ENCODE measurements around the gene PTTG2. TPM values are rescaled to one million over a fixed set of nuclear protein-coding genes. Genes with fewer than 3 reads are reported as not detected.
"Not testable (repeated sequence)": the region's sequence is repeated elsewhere in the genome, so short reads cannot be mapped to it uniquely, and the experiment has no call there.

Gene PTTG2
- total RNA-seq, 1 donor from 2014 or later: not detected

GRCh38 chr4:37958932-37959331 is 1.3 kb upstream of the PTTG2 start:
- no peak for DNase-seq

DNA sequence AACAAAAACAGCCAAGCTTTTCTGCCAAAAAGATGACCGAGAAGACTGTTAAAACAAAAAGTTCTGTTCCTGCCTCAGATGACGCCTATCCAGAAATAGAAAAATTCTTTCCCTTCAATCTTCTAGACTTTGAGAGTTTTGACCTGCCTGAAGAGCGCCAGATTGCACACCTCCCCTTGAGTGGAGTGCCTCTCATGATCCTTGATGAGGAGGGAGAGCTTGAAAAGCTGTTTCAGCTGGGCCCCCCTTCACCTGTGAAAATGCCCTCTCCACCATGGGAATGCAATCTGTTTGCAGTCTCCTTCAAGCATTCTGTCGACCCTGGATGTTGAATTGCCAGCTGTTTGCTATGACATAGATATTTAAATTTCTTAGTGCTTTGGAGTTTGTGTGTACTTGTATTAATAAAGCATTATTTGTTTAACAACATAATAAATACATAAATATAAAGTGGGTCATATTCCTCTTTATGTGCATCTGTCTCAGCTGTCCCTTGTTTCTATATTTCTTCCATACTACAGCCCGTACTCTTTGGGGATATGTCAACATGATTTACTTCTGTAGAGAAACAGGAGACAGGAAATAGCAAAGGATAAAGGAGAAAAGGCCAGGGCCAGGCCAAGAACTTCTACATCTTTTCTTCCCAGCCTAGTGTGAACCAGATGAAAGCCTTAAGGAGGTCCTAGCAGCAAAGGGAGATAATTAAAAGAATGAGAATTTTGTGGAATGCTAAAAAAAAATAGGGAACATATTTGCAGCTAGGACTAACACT is 667 bp downstream of the PTTG2 start:
- no peak for DNase-seq

DNA sequence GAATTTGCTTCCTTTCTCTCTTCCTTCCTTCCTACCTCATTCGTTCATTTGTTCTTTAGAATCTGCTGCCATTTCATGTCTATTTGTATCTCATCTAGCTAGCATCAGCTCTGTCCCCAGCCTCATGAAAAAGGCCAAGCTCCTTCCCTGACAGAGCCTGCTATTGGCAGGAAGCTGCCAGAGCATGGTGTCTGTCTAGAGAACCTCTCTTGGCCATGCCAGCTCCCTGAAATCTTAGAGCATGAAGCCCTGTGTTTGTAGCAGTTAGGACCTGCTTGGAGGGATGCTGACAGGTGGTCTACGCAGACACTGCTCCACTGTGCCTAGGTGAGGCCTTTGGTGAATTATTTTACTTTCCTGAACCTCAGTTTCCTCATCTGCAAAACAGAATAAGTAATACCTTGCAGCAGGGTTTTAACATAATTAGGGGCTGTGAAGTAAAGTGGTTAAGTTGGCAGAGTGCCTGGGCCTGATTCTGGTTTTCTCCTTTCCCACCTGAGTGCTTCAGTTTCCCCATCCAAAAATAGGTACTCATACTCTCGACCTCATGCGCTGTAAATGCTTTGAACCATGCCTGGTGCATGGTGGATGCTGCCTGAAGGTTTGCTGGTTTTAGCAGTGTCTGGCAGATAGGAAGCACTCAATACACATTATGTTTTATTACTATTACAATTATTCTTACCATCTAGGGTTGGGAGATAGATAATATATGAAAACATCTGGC is 4.7 kb downstream of the PTTG2 start:
- no peak for DNase-seq

DNA sequence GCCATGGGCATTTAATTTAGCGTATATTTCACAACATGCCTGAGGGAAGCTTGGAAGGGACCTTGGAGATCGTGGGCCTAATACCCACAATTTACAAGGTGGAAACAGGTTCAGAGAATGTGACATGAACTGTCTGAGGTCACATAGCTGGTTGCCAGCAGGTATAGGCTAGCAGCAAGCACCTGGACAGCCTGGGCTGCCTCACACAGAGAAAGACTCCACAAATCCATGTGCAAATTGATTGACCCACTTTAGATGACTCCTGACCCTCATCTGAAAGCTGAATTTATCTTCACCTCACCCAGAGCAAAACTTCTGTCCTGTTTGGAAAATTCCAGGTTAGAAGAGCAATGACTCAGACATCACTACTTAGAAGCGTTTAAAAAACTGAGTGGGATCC is 5.8 kb downstream of the PTTG2 start:
- no peak for DNase-seq

DNA sequence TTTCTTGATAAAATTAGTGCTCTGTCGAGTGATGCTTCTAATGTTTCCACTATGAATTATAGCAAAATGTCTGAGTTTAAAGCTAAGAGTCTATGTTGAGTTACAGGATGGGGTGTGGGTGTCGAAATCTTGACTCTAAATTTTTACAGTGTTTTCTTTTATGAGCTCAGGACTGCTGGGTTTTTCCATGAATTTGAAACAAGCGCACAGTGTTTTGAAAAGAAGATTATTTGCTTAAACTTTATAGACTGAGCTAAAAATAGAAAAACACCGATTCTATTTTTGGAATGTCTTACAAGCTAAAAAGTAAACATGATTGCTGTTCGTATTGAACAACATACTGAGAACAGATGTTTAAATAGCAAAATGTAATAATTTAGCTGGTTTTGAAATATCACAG is 7.5 kb downstream of the PTTG2 start:
- DNase-seq: no peak

DNA sequence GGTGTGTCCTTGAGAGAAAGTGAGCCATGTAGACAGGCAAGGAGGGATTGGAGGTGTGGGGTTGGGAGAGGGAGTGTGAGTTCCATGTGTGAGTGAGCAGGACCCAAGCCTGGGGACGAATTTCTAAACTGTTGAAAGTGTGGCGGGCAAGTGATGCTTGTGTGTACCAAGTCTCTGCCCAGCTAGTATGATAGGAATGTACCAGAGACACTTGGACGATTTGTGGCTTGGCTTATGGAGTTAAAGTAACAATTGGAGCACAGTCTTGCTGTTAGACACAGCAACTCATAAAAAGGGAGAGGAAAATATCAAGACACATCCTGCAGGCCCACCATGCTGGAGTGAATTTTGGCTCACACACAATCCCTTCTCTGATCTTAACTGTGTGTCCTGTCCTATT is 8.5 kb downstream of the PTTG2 start:
- no peak for DNase-seq

DNA sequence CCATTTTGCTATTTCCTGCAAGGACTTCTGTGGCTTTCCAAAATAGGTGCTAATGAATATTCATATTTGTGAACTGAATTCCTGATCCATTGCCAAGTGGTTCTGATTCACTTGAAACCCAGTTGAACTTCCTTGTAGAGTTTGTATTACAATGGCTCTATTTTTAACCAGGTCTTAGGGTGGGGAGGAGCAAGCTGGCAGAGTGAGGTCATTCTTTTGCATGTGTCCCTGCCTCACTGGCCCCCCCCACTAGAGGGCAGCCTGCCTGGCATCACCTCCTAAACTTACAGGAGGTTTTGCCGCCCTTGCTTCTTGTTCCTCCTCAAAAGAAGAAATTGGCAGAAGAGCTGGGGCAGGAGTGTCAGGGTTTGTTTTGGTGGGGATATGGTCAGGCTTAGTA is 10.5 kb downstream of the PTTG2 start:
- no peak for DNase-seq

GRCh38 chr4:37971202-37971601 is 11.0 kb downstream of the PTTG2 start:
- DNase-seq: no peak

DNA sequence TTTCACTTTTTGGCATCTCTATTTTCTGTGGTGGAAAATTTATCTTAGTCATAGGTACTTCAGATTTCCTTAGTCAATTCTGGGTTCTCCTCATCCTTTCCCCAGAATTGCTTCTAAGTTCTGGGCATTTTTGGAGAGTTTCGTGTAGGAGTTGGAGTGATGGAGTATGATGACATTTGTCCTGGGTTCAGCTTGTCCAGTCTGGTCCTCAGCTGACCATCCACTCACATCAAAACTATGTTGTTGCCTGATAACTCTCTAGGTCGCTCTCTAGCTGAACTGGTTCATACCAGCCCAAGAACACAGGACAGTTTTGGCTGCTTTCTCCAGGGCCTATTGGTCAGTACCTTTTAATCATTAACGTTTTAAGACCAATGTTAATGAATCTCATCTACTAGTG is 13.2 kb downstream of the PTTG2 start:
- no peak for DNase-seq

DNA sequence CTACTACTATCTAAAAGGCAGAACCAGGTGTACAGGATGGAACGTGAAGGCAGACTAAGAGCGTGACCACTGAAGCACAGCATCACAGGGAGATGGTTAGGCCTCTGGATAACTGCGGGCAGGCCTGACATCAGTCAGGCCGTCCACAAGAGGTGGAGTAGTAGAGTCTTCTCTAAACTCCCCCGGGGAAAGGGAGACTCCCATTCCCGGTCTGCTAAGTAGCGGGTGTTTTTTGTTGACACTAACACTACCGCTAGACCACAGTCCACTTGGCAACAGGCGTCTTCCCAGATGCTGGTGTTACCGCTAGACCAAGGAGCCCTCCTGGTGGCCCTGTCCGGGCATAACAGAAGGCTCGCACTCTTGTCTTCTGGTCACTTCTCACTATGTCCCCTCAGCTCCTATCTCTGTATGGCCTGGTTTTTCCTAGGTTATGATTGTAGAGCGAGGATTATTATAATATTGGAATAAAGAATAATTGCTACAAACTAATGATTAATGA is 15.2 kb downstream of the PTTG2 start:
- DNase-seq: not testable (repeated sequence)

DNA sequence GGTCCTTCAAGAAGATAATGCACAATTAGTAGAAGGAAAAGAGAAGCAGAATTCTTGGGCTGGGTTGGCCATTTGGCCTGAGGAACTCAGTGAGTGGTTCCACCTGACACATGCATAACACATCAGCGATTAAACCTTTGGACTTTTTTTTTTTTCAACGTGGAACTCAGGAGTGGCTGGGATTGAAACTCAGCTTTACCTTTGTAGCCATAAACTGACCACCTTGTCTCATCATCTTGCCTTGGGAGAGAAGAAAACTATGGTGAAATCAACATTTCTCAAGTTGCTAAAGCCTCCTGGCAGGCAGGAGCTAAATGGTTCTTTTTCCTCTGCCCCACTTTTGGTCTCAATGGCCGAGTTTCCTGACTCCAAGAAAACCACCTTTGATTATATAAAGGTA is 16.3 kb downstream of the PTTG2 start:
- no peak for DNase-seq

GRCh38 chr4:37976991-37977470 is 16.8 kb downstream of the PTTG2 start:
- peak; percentile 25 for DNase-seq

DNA sequence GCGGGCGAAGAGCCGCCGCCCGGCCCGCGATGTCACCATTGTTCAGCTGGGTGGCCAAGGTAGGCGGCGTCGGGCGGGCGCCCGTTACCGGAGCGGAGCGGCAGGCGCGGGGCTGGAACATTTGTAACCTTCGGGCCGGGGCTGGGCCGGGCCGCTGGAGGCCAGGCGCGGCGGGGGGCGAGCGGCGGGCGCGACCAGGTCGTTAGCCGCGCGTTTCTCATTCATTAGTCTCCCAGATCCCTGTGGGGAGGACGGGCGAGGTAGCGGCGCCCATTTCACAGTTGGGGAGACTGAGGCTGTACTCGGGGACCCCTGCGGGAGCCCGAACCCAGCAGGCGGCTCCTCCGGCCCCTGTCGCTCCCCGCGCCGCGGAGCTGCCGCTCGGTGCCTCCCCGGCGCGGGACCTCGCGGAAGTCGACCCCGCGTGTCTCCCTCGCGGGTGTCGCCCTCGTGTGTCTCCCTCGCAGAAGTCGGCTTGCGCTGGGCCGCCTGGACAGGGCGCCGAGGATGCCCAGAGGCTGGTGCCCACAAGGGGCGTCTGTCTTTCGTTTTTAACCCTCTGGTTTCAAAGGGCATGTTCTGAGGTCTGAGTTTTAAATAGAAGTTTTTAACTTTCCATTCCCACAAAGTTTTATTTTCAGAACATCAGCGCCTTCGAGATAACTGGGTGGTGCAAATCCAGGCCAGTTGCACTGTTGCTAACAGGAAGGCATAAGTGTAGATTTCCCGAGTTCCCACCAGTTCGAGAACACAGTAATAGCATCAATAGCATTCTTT is 17.5 kb downstream of the PTTG2 start:
- DNase-seq: peak; percentile 17

- no peak for DNase-seq
These were observed 18.2 kb downstream of the PTTG2 start for GRCh38 chr4:37978248-37978924.

DNA sequence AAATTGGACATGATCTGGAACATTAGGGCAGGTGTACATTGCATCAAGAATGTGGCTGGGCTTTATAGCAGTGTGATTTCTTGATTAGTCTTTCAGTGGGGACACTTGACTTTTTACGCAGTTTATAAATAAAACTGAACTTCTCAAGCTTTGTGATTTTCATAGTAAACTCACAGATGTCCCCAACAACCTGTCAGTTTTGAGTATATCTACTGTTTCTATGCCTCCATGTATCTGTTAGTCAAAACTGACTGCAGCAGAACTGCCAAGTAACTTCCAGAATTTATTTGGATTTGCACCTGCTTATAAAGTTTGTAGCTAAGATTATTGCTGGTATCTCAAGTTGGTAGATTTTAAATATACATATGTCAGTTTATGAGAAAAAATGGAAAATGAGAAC is 20.0 kb downstream of the PTTG2 start:
- no peak for DNase-seq

DNA sequence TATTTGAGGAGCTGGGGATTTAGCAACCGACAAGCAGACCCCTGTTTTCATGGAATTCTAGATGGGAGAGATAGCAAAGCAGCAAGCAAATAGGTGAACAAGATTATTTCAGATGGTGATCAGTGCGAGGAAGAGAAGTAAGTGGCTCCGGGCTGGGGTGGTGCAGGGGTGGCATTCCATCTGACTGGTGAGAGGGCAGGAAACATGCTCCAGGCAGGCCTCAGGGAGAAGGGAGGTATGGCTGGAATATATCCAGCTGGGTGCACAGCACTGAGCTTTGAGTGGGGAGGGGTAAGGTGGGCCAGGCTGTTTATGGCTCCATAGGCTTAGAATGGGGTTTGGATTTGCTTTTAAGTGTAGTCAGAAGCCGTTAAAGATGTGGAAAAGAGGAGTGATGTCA is 21.2 kb downstream of the PTTG2 start:
- DNase-seq: no peak

GRCh38 chr4:37981844-37982720 is 21.9 kb downstream of the PTTG2 start:
- DNase-seq: no peak

DNA sequence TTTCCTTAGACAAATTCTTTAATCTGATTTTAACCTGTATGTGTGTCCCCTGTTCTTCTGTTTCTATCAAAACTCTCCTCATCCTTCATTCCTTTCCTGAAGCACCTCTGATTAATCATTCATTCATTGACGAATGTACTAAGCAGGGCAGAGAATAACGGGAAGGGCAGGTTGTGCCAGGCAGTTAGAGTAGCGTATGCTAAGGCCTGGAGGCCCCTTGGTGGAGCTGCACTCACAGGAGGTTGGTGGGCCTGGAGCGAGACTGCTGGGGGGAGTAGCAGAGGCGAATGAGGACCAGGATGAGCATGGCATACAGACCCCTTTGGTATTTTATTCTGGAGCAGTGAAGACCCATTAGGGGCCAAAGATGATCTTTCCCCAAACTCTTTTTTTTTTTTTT is 22.5 kb downstream of the PTTG2 start:
- no peak for DNase-seq

- no peak for DNase-seq
These were observed 23.8 kb downstream of the PTTG2 start for GRCh38 chr4:37983951-37984350.

GRCh38 chr4:37985730-37986275 is 25.6 kb downstream of the PTTG2 start:
- DNase-seq: no peak

GRCh38 chr4:37988670-37989069 is 28.5 kb downstream of the PTTG2 start:
- no peak for DNase-seq
